ENCODE results near the gene HDAC4.

GRCh38 chr2:239368321-239368720 lies 32.5 kb downstream of the HDAC4 start:
- TF ChIP-seq CTCF (conservative IDR thresholded peaks at IDR 0.05; ENCODE audit: low read length) (no peak), EZH2phosphoT487 (IDR thresholded peaks at IDR 0.05; ENCODE audit: borderline replicate concordance) (no peak)

Measured in Loucy (cell line).